Measurements from ENCODE around the gene WRNIP1.

Gene WRNIP1

GRCh38 chr6:2796861-2797260, 31.7 kb downstream of the WRNIP1 start:
- TF ChIP-seq POLR2AphosphoS5 (IDR thresholded peaks at IDR 0.05; ENCODE audit: low read depth, low read length) (no peak), FOXP2 (optimal IDR thresholded peaks at IDR 0.05; ENCODE audit: borderline replicate concordance, extremely low read depth, extremely low read length, insufficient read depth) (no peak), REST (IDR thresholded peaks at IDR 0.05; ENCODE audit: insufficient read depth in 1 of 2, low read depth in 2 of 2, low read length in 2 of 2) (no peak), TAF1 (IDR thresholded peaks at IDR 0.05; ENCODE audit: borderline replicate concordance, insufficient read depth, low read length) (no peak), SIN3A (IDR thresholded peaks at IDR 0.05; ENCODE audit: borderline replicate concordance, insufficient read depth, low read length) (no peak)

- no peak for TF ChIP-seq POLR2AphosphoS5 (IDR thresholded peaks at IDR 0.05; ENCODE audit: low read depth, low read length)
- no peak for TF ChIP-seq SIN3A (IDR thresholded peaks at IDR 0.05; ENCODE audit: borderline replicate concordance, insufficient read depth, low read length)
- no peak for TF ChIP-seq REST (IDR thresholded peaks at IDR 0.05; ENCODE audit: insufficient read depth in 1 of 2, low read depth in 2 of 2, low read length in 2 of 2)
- TF ChIP-seq FOXP2 (optimal IDR thresholded peaks at IDR 0.05; ENCODE audit: borderline replicate concordance, extremely low read depth, extremely low read length, insufficient read depth): no peak
- TF ChIP-seq TAF1 (IDR thresholded peaks at IDR 0.05; ENCODE audit: borderline replicate concordance, insufficient read depth, low read length): no peak
These were observed 32.4 kb downstream of the WRNIP1 start for GRCh38 chr6:2797564-2798031.

- TF ChIP-seq SIN3A (IDR thresholded peaks at IDR 0.05; ENCODE audit: borderline replicate concordance, insufficient read depth, low read length) (no peak), FOXP2 (optimal IDR thresholded peaks at IDR 0.05; ENCODE audit: borderline replicate concordance, extremely low read depth, extremely low read length, insufficient read depth) (no peak), POLR2AphosphoS5 (IDR thresholded peaks at IDR 0.05; ENCODE audit: low read depth, low read length) (no peak), REST (IDR thresholded peaks at IDR 0.05; ENCODE audit: insufficient read depth in 1 of 2, low read depth in 2 of 2, low read length in 2 of 2) (no peak), TAF1 (IDR thresholded peaks at IDR 0.05; ENCODE audit: borderline replicate concordance, insufficient read depth, low read length) (no peak)
These were observed 33.5 kb downstream of the WRNIP1 start for GRCh38 chr6:2798586-2799134.

- TF ChIP-seq TAF1 (IDR thresholded peaks at IDR 0.05; ENCODE audit: borderline replicate concordance, insufficient read depth, low read length): no peak
These were observed 34.8 kb downstream of the WRNIP1 start for GRCh38 chr6:2799936-2800527.

GRCh38 chr6:2800552-2801316, 35.5 kb downstream of the WRNIP1 start:
- no peak for TF ChIP-seq FOXP2 (optimal IDR thresholded peaks at IDR 0.05; ENCODE audit: borderline replicate concordance, extremely low read depth, extremely low read length, insufficient read depth)
- no peak for TF ChIP-seq SIN3A (IDR thresholded peaks at IDR 0.05; ENCODE audit: borderline replicate concordance, insufficient read depth, low read length)
- TF ChIP-seq TAF1 (IDR thresholded peaks at IDR 0.05; ENCODE audit: borderline replicate concordance, insufficient read depth, low read length): no peak
- TF ChIP-seq REST (IDR thresholded peaks at IDR 0.05; ENCODE audit: insufficient read depth in 1 of 2, low read depth in 2 of 2, low read length in 2 of 2): no peak
- TF ChIP-seq POLR2AphosphoS5 (IDR thresholded peaks at IDR 0.05; ENCODE audit: low read depth, low read length): no peak

Data from PFSK-1 (cell line).